HEK293 (cell line): Measurements from ENCODE around the gene FAM81A.

Experiments
- CTCF ChIA-PET: fragments of 350-600 bp; formaldehyde crosslinking; extraction: SDS; loops from one replicate; lab custom pipeline; 2021; ENCODE audit warnings: antibody characterized with exemption; lab: Yijun Ruan, JAX
- POLR2A ChIA-PET: fragments of 300-600 bp; formaldehyde crosslinking; extraction: SDS; loops from one replicate; lab custom pipeline; 2020; ENCODE audit warnings: antibody characterized with exemption, inconsistent platforms; lab: Yijun Ruan, JAX
- H3K27ac ChIP-seq: fragments of 200-500 bp; sonication (Bioruptor generic); 2 replicates; pipeline ENCODE4 v1.5.1; 2014; ENCODE audit warnings: low read depth, low read length, control low read depth, inconsistent platforms; ENCODE audit errors: extremely low read depth
- H3K36me3 ChIP-seq, 2 experiments: fragments of 200-500 bp in 1 of 2; sonication (Bioruptor generic) in 1 of 2; 1 replicate in 1 of 2; 2 replicates in 1 of 2; pipeline ENCODE4 v1.5.1; 2014 to 2017; ENCODE audit warnings: inconsistent platforms in 2 of 2, low read length in 2 of 2; ENCODE audit not compliant: control insufficient read depth in 2 of 2, insufficient read depth in 1 of 2
- H3K4me1 ChIP-seq: fragments of 200-500 bp; sonication (Bioruptor generic); 2 replicates; pipeline ENCODE4 v1.5.1; 2014; ENCODE audit warnings: mild to moderate bottlenecking, low read length, inconsistent platforms; ENCODE audit not compliant: control insufficient read depth, insufficient read depth
- H3K4me3 ChIP-seq: 2 replicates; pipeline ENCODE4 v1.5.1; 2011; ENCODE audit warnings: low read depth, mild to moderate bottlenecking, control low read depth, low read length, moderate library complexity
- H3K9me3 ChIP-seq: fragments of 200-500 bp; sonication (Bioruptor generic); 2 replicates; pipeline ENCODE4 v1.5.1; 2014; ENCODE audit warnings: low read depth, low read length, inconsistent platforms; ENCODE audit not compliant: control insufficient read depth, insufficient read depth
- BCL6B ChIP-seq: fragments of 450-650 bp; formaldehyde crosslinking; IDR thresholded peaks from 2 replicates; pipeline ENCODE4 v1.5.1; 2017; ENCODE audit warnings: missing biosample characterization, missing genetic modification characterization
- OSR2 ChIP-seq: fragments of 450-650 bp; formaldehyde crosslinking; IDR thresholded peaks from 2 replicates; pipeline ENCODE4 v1.5.1; 2016; ENCODE audit warnings: missing biosample characterization, missing genetic modification characterization
- PBX3 ChIP-seq: sonication (generic); formaldehyde crosslinking; IDR thresholded peaks from 2 replicates; pipeline ENCODE4 v1.8.1; 2022; ENCODE audit warnings: mild to moderate bottlenecking, moderate library complexity, missing genetic modification reagents
- PRDM4 ChIP-seq: fragments of 450-650 bp; formaldehyde crosslinking; IDR thresholded peaks from 2 replicates; pipeline ENCODE4 v1.5.1; 2017; ENCODE audit warnings: missing biosample characterization, missing genetic modification characterization
- TCF7L2 ChIP-seq: IDR thresholded peaks from 2 replicates; pipeline ENCODE4 v1.6.1; 2011; ENCODE audit warnings: low read depth, mild to moderate bottlenecking, inconsistent platforms, low read length, moderate library complexity, borderline replicate concordance
- TSHZ1 ChIP-seq: fragments of 450-650 bp; formaldehyde crosslinking; IDR thresholded peaks from 2 replicates; pipeline ENCODE4 v1.5.1; 2016; ENCODE audit warnings: missing biosample characterization, missing genetic modification characterization, borderline replicate concordance
- ZEB2 ChIP-seq: fragments of 450-650 bp; formaldehyde crosslinking; IDR thresholded peaks from 2 replicates; pipeline ENCODE4 v1.5.1; 2016; ENCODE audit warnings: missing biosample characterization, missing genetic modification characterization
- ZNF26 ChIP-seq: fragments of 450-650 bp; formaldehyde crosslinking; IDR thresholded peaks from 2 replicates; pipeline ENCODE4 v1.5.1; 2016; ENCODE audit warnings: missing biosample characterization, missing genetic modification characterization
- ZNF302 ChIP-seq: fragments of 450-650 bp; formaldehyde crosslinking; IDR thresholded peaks from 2 replicates; pipeline ENCODE4 v1.5.1; 2016; ENCODE audit warnings: missing biosample characterization, missing genetic modification characterization, low read depth
- ZNF341 ChIP-seq: fragments of 450-650 bp; formaldehyde crosslinking; IDR thresholded peaks from 2 replicates; pipeline ENCODE4; 2016; ENCODE audit warnings: low read depth, missing biosample characterization, missing genetic modification characterization
- ZNF48 ChIP-seq: fragments of 450-650 bp; formaldehyde crosslinking; IDR thresholded peaks from 2 replicates; pipeline ENCODE4 v1.5.1; 2016; ENCODE audit warnings: missing biosample characterization, missing genetic modification characterization
- ZNF510 ChIP-seq: fragments of 450-650 bp; formaldehyde crosslinking; IDR thresholded peaks from 2 replicates; pipeline ENCODE4 v1.5.1; 2018; ENCODE audit warnings: mild to moderate bottlenecking, missing genetic modification characterization, missing biosample characterization; ENCODE audit not compliant: insufficient replicate concordance
- ZNF560 ChIP-seq: fragments of 450-650 bp; formaldehyde crosslinking; IDR thresholded peaks from 2 replicates; pipeline ENCODE4 v1.5.1; 2017; ENCODE audit warnings: missing biosample characterization, missing genetic modification characterization, borderline replicate concordance
- ZNF585B ChIP-seq: fragments of 450-650 bp; formaldehyde crosslinking; IDR thresholded peaks from 2 replicates; pipeline ENCODE4 v1.5.1; 2016; ENCODE audit warnings: missing biosample characterization, missing genetic modification characterization
- ZNF623 ChIP-seq: fragments of 450-650 bp; formaldehyde crosslinking; IDR thresholded peaks from 2 replicates; pipeline ENCODE4 v1.5.1; 2016; ENCODE audit warnings: missing biosample characterization, missing genetic modification characterization

Gene FAM81A

GRCh38 chr15:59432389-59432788 is 5.6 kb upstream of the FAM81A start:
- Histone ChIP-seq H3K9me3 (no peaks in the 10 kb centered on the region), H3K36me3 (no peaks in the 10 kb centered on the region), H3K4me3 (no peak overlapping the region), H3K27ac (no peak overlapping the region), H3K4me1 (0 out of 2 replicates have a peak, but pooled peaks cover 4% of the 10 kb centered on the region)
- TF ChIP-seq ZNF48 (tag by site-specific recombination) (no peak), ZNF341 (tag by site-specific recombination) (no peak), BCL6B (no peak), TCF7L2 (no peak), PBX3 (no peak), ZNF26 (tag by site-specific recombination) (no peak), TSHZ1 (no peak)
- CTCF ChIA-PET, result interaction anchor here (0.6 kb wide), 2 partner anchors 36 to 429 kb away, joined by 4 read pairs; no protein-coding TSS in a partner anchor
- POLR2A ChIA-PET, result no interaction called here

- H3K9me3 ChIP-seq, result no peaks in the 10 kb centered on the region
- no peak overlapping the region for H3K27ac ChIP-seq
- CTCF ChIA-PET, result no interaction called here
- POLR2A ChIA-PET, result no interaction called here
- TF ChIP-seq ZNF585B (tag by site-specific recombination) (no peak), ZNF510 (tag by site-specific recombination) (no peak), ZNF623 (tag by site-specific recombination) (no peak), ZNF302 (tag by site-specific recombination) (no peak), OSR2 (no peak), PRDM4 (tag by site-specific recombination) (no peak), ZNF560 (tag by site-specific recombination) (no peak), ZEB2 (tag by site-specific recombination) (no peak)
- no peaks in the 10 kb centered on the region for H3K36me3 ChIP-seq
- 0 out of 2 replicates have a peak, but pooled peaks cover 5% of the 10 kb centered on the region for H3K4me1 ChIP-seq
- no peak overlapping the region for H3K4me3 ChIP-seq
These were observed 3.5 kb upstream of the FAM81A start for GRCh38 chr15:59434481-59434880.
